ENCODE results near the gene TMUB1. TPM values are rescaled to one million over a fixed set of nuclear protein-coding genes. Genes with fewer than 3 reads are reported as not detected.
A peak's percentile ranks its signal among the peaks of the same experiment; 100 is the strongest.

The TMUB1 gene
- total and polyA plus RNA-seq, 9 of the 15 experiments (the other 6 are each of a cell fraction or from before 2014, with no cell fraction given), result 0.14 to 241 (median 74.1) TPM

DNA sequence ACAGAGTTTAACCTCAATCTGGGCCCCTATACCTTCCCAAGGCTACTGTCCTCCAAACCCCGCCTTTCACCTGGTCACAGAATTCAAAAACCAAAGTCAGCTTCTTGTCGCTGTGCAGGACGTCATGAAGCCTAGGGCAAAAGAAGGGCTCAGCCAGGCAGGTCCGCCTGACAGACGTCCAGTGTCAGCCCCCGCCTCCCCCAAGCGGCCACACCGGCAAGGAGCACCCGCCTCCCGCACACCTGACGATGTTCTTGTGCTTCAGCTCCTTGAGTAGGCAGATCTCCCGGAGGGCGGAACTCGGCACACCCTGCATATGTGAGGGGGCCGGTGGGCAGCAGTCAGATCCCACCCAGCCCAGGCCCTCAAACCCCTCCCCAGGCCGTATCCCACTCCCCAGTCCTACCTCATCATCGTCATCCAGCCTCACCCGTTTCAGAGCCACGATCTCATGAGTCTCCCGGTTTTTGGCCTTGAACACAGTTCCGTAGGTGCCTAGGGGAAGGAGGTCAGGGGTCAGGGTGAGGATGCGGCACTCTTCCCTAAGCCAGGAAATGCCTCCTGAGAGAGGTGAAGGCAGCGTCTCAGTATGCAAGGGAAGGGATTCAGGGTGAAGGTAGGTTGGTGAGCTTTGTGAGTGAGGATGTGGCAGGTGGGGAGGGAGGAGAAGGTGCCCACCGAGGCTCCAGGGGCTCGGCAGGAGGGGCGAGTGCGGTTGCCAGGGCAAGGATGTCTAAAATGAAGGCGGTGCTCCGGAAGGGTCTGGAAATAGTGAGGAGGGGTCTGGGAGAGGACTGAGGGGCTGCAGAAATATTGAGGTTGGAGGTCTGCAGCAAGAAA is 26.4 kb downstream of the TMUB1 start (continued):
- TF ChIP-seq, protein P1, sequence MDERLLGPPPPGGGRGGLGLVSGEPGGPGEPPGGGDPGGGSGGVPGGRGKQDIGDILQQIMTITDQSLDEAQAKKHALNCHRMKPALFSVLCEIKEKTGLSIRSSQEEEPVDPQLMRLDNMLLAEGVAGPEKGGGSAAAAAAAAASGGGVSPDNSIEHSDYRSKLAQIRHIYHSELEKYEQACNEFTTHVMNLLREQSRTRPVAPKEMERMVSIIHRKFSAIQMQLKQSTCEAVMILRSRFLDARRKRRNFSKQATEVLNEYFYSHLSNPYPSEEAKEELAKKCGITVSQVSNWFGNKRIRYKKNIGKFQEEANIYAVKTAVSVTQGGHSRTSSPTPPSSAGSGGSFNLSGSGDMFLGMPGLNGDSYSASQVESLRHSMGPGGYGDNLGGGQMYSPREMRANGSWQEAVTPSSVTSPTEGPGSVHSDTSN (CRISPR knock-in tag; IDR thresholded peaks at IDR 0.05; ENCODE audit: low read depth), result no peak
- TF ChIP-seq, protein P1 (tag; conservative IDR thresholded peaks at IDR 0.05; ENCODE audit: low read depth), result no peak
- TF ChIP-seq NBN (IDR thresholded peaks at IDR 0.05; ENCODE audit: low read depth) (no peak), ZNF3 (CRISPR knock-in tag; IDR thresholded peaks at IDR 0.05) (no peak), ZNF583 (CRISPR knock-in tag; IDR thresholded peaks at IDR 0.05) (no peak), ZNF431 (CRISPR knock-in tag; IDR thresholded peaks at IDR 0.05) (no peak), SIN3A (IDR thresholded peaks at IDR 0.05; ENCODE audit: borderline replicate concordance in 2 of 2, control insufficient read depth in 1 of 2, low read depth in 2 of 2, low read length in 2 of 2) (no peak), WHSC1 (IDR thresholded peaks at IDR 0.05; ENCODE audit: low read length) (no peak), GABPB2 (CRISPR knock-in tag; conservative IDR thresholded peaks at IDR 0.05) (no peak), TAL1 (IDR thresholded peaks at IDR 0.05) (no peak), CREB1 (IDR thresholded peaks at IDR 0.05) (no peak; the same call in 1 of the 2 replicates), CREB1 (CRISPR knock-in tag; IDR thresholded peaks at IDR 0.05) (no peak), ATF1 (CRISPR knock-in tag; IDR thresholded peaks at IDR 0.05) (no peak), ATF1 (tag; IDR thresholded peaks at IDR 0.05) (no peak), STAT5A (IDR thresholded peaks at IDR 0.05; ENCODE audit: borderline replicate concordance, low read length) (no peak), RAD21 (CRISPR knock-in tag; conservative IDR thresholded peaks at IDR 0.05 in 1 of 2, IDR thresholded peaks at IDR 0.05 in 1 of 2) (peak in 1 of 2 experiments; percentile 49; a peak in 2 of 4 replicates), CHCHD3 (CRISPR knock-in tag; IDR thresholded peaks at IDR 0.05) (no peak), ARID2 (IDR thresholded peaks at IDR 0.05) (no peak)
- TF ChIP-seq, protein P2, sequence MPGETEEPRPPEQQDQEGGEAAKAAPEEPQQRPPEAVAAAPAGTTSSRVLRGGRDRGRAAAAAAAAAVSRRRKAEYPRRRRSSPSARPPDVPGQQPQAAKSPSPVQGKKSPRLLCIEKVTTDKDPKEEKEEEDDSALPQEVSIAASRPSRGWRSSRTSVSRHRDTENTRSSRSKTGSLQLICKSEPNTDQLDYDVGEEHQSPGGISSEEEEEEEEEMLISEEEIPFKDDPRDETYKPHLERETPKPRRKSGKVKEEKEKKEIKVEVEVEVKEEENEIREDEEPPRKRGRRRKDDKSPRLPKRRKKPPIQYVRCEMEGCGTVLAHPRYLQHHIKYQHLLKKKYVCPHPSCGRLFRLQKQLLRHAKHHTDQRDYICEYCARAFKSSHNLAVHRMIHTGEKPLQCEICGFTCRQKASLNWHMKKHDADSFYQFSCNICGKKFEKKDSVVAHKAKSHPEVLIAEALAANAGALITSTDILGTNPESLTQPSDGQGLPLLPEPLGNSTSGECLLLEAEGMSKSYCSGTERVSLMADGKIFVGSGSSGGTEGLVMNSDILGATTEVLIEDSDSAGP (CRISPR knock-in tag; IDR thresholded peaks at IDR 0.05), result no peak
- TF ChIP-seq, protein P3, sequence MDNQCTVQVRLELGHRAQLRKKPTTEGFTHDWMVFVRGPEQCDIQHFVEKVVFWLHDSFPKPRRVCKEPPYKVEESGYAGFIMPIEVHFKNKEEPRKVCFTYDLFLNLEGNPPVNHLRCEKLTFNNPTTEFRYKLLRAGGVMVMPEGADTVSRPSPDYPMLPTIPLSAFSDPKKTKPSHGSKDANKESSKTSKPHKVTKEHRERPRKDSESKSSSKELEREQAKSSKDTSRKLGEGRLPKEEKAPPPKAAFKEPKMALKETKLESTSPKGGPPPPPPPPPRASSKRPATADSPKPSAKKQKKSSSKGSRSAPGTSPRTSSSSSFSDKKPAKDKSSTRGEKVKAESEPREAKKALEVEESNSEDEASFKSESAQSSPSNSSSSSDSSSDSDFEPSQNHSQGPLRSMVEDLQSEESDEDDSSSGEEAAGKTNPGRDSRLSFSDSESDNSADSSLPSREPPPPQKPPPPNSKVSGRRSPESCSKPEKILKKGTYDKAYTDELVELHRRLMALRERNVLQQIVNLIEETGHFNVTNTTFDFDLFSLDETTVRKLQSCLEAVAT (IDR thresholded peaks at IDR 0.05), result peak in 1 of 2 experiments; percentile 54; a peak in 1 of 4 replicates
- TF ChIP-seq, protein P4, sequence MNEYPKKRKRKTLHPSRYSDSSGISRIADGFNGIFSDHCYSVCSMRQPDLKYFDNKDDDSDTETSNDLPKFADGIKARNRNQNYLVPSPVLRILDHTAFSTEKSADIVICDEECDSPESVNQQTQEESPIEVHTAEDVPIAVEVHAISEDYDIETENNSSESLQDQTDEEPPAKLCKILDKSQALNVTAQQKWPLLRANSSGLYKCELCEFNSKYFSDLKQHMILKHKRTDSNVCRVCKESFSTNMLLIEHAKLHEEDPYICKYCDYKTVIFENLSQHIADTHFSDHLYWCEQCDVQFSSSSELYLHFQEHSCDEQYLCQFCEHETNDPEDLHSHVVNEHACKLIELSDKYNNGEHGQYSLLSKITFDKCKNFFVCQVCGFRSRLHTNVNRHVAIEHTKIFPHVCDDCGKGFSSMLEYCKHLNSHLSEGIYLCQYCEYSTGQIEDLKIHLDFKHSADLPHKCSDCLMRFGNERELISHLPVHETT (CRISPR knock-in tag; conservative IDR thresholded peaks at IDR 0.05 in 1 of 2, IDR thresholded peaks at IDR 0.05 in 1 of 2), result no peak

All from K562 (cell line).